Natural killer cell (primary cell): ENCODE data around the gene DSTN. TPM values are rescaled to one million over a fixed set of nuclear protein-coding genes. Genes with fewer than 3 reads are reported as not detected.

ENCODE experiments used
- ATAC-seq, 3 donors: fragments of 150-1000 bp in 2 of 3; fragments of 200-7000 bp in 1 of 3; cut with Tn5 transposase; 1 replicate in 1 of 3; 2 replicates in 2 of 3; pipeline ENCODE4 v1.10.0; 2021; ENCODE audit warnings: mild to moderate bottlenecking in 2 of 3, moderate library complexity in 2 of 3
- DNase-seq, 2 donors: peaks; one replicate each; pipeline versions ENCODE4 v3.0.0 to v3.0.0-alpha.2; 2013 to 2021; ENCODE audit warnings: mixed read lengths in 1 of 2
- H3K27ac ChIP-seq: one replicate; pipeline ENCODE4 v1.5.1; 2013; ENCODE audit warnings: mild to moderate bottlenecking, low read length
- H3K27me3 ChIP-seq: one replicate; pipeline ENCODE4 v1.6.1; 2013; ENCODE audit warnings: low read length; ENCODE audit not compliant: control insufficient read depth, insufficient read depth
- H3K36me3 ChIP-seq: one replicate; pipeline ENCODE4 v1.6.1; 2013; ENCODE audit warnings: low read length; ENCODE audit not compliant: control insufficient read depth, insufficient read depth
- H3K4me1 ChIP-seq: one replicate; pipeline ENCODE4 v1.6.1; 2013; ENCODE audit warnings: low read length; ENCODE audit not compliant: control insufficient read depth, insufficient read depth
- H3K4me3 ChIP-seq: one replicate; pipeline ENCODE4 v1.5.1; 2013; ENCODE audit warnings: low read length
- H3K9me3 ChIP-seq: one replicate; pipeline ENCODE4 v1.6.1; 2013; ENCODE audit warnings: low read length; ENCODE audit not compliant: control insufficient read depth, insufficient read depth
- H3K27ac Mint-ChIP-seq, 2 donors: one replicate each; pipeline ENCODE4 v1.8.0; 2022; ENCODE audit warnings: mild to moderate bottlenecking in 2 of 2, mixed read lengths in 2 of 2, moderate library complexity in 1 of 2
- H3K27me3 Mint-ChIP-seq, 2 donors: one replicate each; pipeline ENCODE4 v1.8.0; 2022; ENCODE audit warnings: low read depth in 2 of 2, mixed read lengths in 2 of 2
- H3K36me3 Mint-ChIP-seq: one replicate; pipeline ENCODE4 v1.8.0; 2022; ENCODE audit warnings: mixed read lengths
- H3K4me1 Mint-ChIP-seq, 2 donors: one replicate each; pipeline ENCODE4 v1.8.0; 2022; ENCODE audit warnings: mixed read lengths in 2 of 2
- H3K4me3 Mint-ChIP-seq: one replicate; pipeline ENCODE4 v1.8.0; 2022; ENCODE audit warnings: mild to moderate bottlenecking, moderate library complexity, mixed read lengths
- H3K9me3 Mint-ChIP-seq, 2 donors: one replicate each; pipeline ENCODE4 v1.8.0; 2022; ENCODE audit warnings: mixed read lengths in 2 of 2
- CTCF ChIP-seq: fragments of 200-600 bp; IDR thresholded peaks from one replicate; pipeline ENCODE4 v1.8.0; 2022; ENCODE audit warnings: antibody characterized with exemption
- WGBS: methylation state at CpG from one replicate; pipeline ENCODE4 v1.1.7; 2013; ENCODE audit warnings: missing lambda C conversion rate; ENCODE audit not compliant: insufficient coverage; 5-methylcytosine and 5-hydroxymethylcytosine counted together
- intact Hi-C: fragments of 100-400 bp; cut with micrococcal nuclease; formaldehyde crosslinking; loops from one replicate; pipeline ENCODE4 v1.14.2; 2022
- total RNA-seq, 4 donors: library from RNA; stranded (reverse); fragments of 120-200 nt in 1 of 4; gene quantifications; one replicate each; pipeline versions ENCODE4 v1.2.3 to v1.2.4, GENCODE V29; 2013 to 2022

Gene DSTN
- total RNA-seq, 3 donors from 2014 or later (not counting 1 experiment from before 2014, with no cell fraction given), result 47.5 to 73.5 (median 70.0) TPM

- TF ChIP-seq CTCF, result no peak
- H3K36me3 Mint-ChIP-seq, result no peaks in the 10 kb centered on the region
- H3K27ac Mint-ChIP-seq, result no peak overlapping the region
- no peak overlapping the region for H3K4me3 Mint-ChIP-seq
- Histone ChIP-seq H3K36me3 (no peaks in the 10 kb centered on the region), H3K4me1 (no peaks in the 10 kb centered on the region), H3K9me3 (no peaks in the 10 kb centered on the region), H3K27ac (no peak overlapping the region), H3K4me3 (no peak overlapping the region), H3K27me3 (no peaks in the 10 kb centered on the region)
- no peak for ATAC-seq
- no peaks in the 10 kb centered on the region for H3K9me3 Mint-ChIP-seq
- intact Hi-C loops, result no loop called here
- no peaks in the 10 kb centered on the region for H3K27me3 Mint-ChIP-seq
- peaks cover 51 to 61% of the 10 kb centered on the region in 2 donors for H3K4me1 Mint-ChIP-seq
- DNase-seq, result no peak
Observed at GRCh38 chr20:17594443-17594842, 24.6 kb downstream of the DSTN start.

- H3K9me3 Mint-ChIP-seq, result no peaks in the 10 kb centered on the region
- H3K9me3 ChIP-seq, result no peaks in the 10 kb centered on the region
- H3K4me1 Mint-ChIP-seq, result peaks cover 51 to 53% of the 10 kb centered on the region in 2 donors
- no peaks in the 10 kb centered on the region for H3K36me3 Mint-ChIP-seq
- TF ChIP-seq CTCF, result no peak
- intact Hi-C loops, result no loop called here
- H3K4me3 ChIP-seq, result no peak overlapping the region
- H3K27ac ChIP-seq, result no peak overlapping the region
- no peak for ATAC-seq
- WGBS, result 100% methylated on average over 2 of the region's 2 CpGs
- H3K27ac Mint-ChIP-seq, result peak overlapping the region in 1 of 2 donors; percentile 4
- DNase-seq, result no peak
- H3K36me3 ChIP-seq, result no peaks in the 10 kb centered on the region
- H3K4me3 Mint-ChIP-seq, result no peak overlapping the region
- no peaks in the 10 kb centered on the region for H3K27me3 ChIP-seq
- H3K27me3 Mint-ChIP-seq, result no peaks in the 10 kb centered on the region
- H3K4me1 ChIP-seq, result no peaks in the 10 kb centered on the region
Observed at GRCh38 chr20:17595856-17596255, 26.0 kb downstream of the DSTN start.

- H3K4me3 ChIP-seq, result no peak overlapping the region
- DNase-seq (no peak), ATAC-seq (no peak)
- H3K27ac Mint-ChIP-seq, result no peak overlapping the region
- H3K4me1 ChIP-seq, result no peaks in the 10 kb centered on the region
- TF ChIP-seq CTCF, result no peak
- no CpG with 5 or more reads among the region's 1 CpG for WGBS
- H3K9me3 ChIP-seq, result no peaks in the 10 kb centered on the region
- H3K27me3 Mint-ChIP-seq, result no peaks in the 10 kb centered on the region
- no peak overlapping the region for H3K4me3 Mint-ChIP-seq
- intact Hi-C loops, result no loop called here
- no peaks in the 10 kb centered on the region for H3K36me3 Mint-ChIP-seq
- H3K4me1 Mint-ChIP-seq, result peaks cover 48 to 59% of the 10 kb centered on the region in 2 donors
- H3K36me3 ChIP-seq, result no peaks in the 10 kb centered on the region
- no peaks in the 10 kb centered on the region for H3K27me3 ChIP-seq
- no peak overlapping the region for H3K27ac ChIP-seq
- no peaks in the 10 kb centered on the region for H3K9me3 Mint-ChIP-seq
Observed at GRCh38 chr20:17598013-17598550, 28.2 kb downstream of the DSTN start.

- no peak for DNase-seq
- no peak for TF ChIP-seq CTCF
- no peak for ATAC-seq
- WGBS, result 50% methylated on average over 4 of the region's 4 CpGs
- Mint-ChIP-seq H3K4me1 (peaks cover 16 to 31% of the 10 kb centered on the region in 2 donors), H3K9me3 (no peaks in the 10 kb centered on the region), H3K27me3 (no peaks in the 10 kb centered on the region), H3K36me3 (peaks cover 9% of the 10 kb centered on the region), H3K4me3 (peak overlapping the region; percentile 47), H3K27ac (peak overlapping the region in 1 of 2 donors; percentile 69)
- Histone ChIP-seq H3K9me3 (no peaks in the 10 kb centered on the region), H3K36me3 (no peaks in the 10 kb centered on the region), H3K4me1 (no peaks in the 10 kb centered on the region), H3K4me3 (no peak overlapping the region), H3K27ac (no peak overlapping the region), H3K27me3 (no peaks in the 10 kb centered on the region)
- intact Hi-C loops, result no loop called here
Observed at GRCh38 chr20:17601957-17602356, 32.1 kb downstream of the DSTN start.
